K562 (cell line): ENCODE measurements around the gene TAAR9. TPM values are rescaled to one million over a fixed set of nuclear protein-coding genes. Genes with fewer than 3 reads are reported as not detected.

ENCODE experiments used
- ASH1L ChIP-seq: fragments of 450-650 bp; IDR thresholded peaks from 2 replicates; pipeline ENCODE4 v1.6.1; 2018; ENCODE audit warnings: borderline replicate concordance, mild to moderate bottlenecking, low read depth; ENCODE audit not compliant: partially characterized antibody
- BACH1 ChIP-seq: fragments of 200-800 bp; sonication (Bioruptor generic); IDR thresholded peaks from 2 replicates; pipeline ENCODE4 v1.6.1; 2016; ENCODE audit warnings: missing genetic modification characterization, missing compliant biosample characterization
- BRCA1 ChIP-seq, 2 experiments: fragments of 450-650 bp in 1 of 2; sonication (generic) in 1 of 2; formaldehyde crosslinking in 1 of 2; IDR thresholded peaks; 2 replicates each; pipeline versions ENCODE4 v1.5.0 to v1.6.1; 2017 to 2020; ENCODE audit warnings: mild to moderate bottlenecking in 1 of 2, missing genetic modification reagents in 1 of 2
- BRD9 ChIP-seq: fragments of 450-650 bp; IDR thresholded peaks from 2 replicates; pipeline ENCODE4 v1.6.1; 2018; ENCODE audit warnings: low read depth; ENCODE audit not compliant: partially characterized antibody
- CEBPZ ChIP-seq: fragments of 150-350 bp; IDR thresholded peaks from 2 replicates; pipeline ENCODE4 v1.6.1; 2014; ENCODE audit warnings: low read depth, mild to moderate bottlenecking, low read length, borderline replicate concordance
- FOXK1 ChIP-seq: sonication (generic); formaldehyde crosslinking; IDR thresholded peaks from 2 replicates; pipeline ENCODE4 v1.8.0; 2022; ENCODE audit warnings: missing genetic modification reagents, mild to moderate bottlenecking, borderline replicate concordance
- FUS ChIP-seq: fragments of 200-400 bp; formaldehyde crosslinking; optimal IDR thresholded peaks from 2 replicates; pipeline ENCODE3; 2017; ENCODE audit warnings: low read depth, low read length
- HEY1 ChIP-seq: fragments of 250-450 bp; sonication (Bioruptor Pico); IDR thresholded peaks from 2 replicates; pipeline ENCODE4 v1.5.0; 2020; ENCODE audit warnings: mild to moderate bottlenecking, moderate library complexity, borderline replicate concordance
- NEUROD1 ChIP-seq: fragments of 150-350 bp; IDR thresholded peaks from 2 replicates; pipeline ENCODE4 v1.6.1; 2014; ENCODE audit warnings: borderline replicate concordance, low read length, low read depth; ENCODE audit not compliant: partially characterized antibody
- PHTF2 ChIP-seq: fragments of 250-450 bp; sonication (Bioruptor Pico); IDR thresholded peaks from 2 replicates; pipeline ENCODE4 v1.5.0; 2021; ENCODE audit warnings: mild to moderate bottlenecking
- POU5F1 ChIP-seq: fragments of 150-350 bp; IDR thresholded peaks from 2 replicates; pipeline ENCODE4 v1.6.1; 2014; ENCODE audit warnings: borderline replicate concordance, low read length, low read depth, mild to moderate bottlenecking; ENCODE audit not compliant: partially characterized antibody
- RAD51 ChIP-seq: fragments of 450-650 bp; IDR thresholded peaks from 2 replicates; pipeline ENCODE4 v1.7.1; 2016; ENCODE audit warnings: low read depth, mild to moderate bottlenecking, borderline replicate concordance
- SRSF1 ChIP-seq: fragments of 200-400 bp; formaldehyde crosslinking; IDR thresholded peaks from 2 replicates; pipeline ENCODE4 v1.6.1; 2017; ENCODE audit warnings: mild to moderate bottlenecking, low read depth, low read length, moderate library complexity
- TCFL5 ChIP-seq: fragments of 250-450 bp; sonication (Bioruptor Pico); conservative IDR thresholded peaks from 2 replicates; pipeline ENCODE4 v1.6.1; 2021; ENCODE audit warnings: mild to moderate bottlenecking, moderate library complexity, matching md5 sums
- ZBTB43 ChIP-seq: sonication (generic); formaldehyde crosslinking; IDR thresholded peaks from 2 replicates; pipeline ENCODE4 v1.8.0; 2023; ENCODE audit warnings: mild to moderate bottlenecking, missing genetic modification reagents
- ZBTB9 ChIP-seq: fragments of 450-650 bp; formaldehyde crosslinking; IDR thresholded peaks from 2 replicates; pipeline ENCODE4 v1.4.0; 2020; ENCODE audit warnings: mild to moderate bottlenecking, moderate library complexity
- ZNF655 ChIP-seq: fragments of 250-450 bp; sonication (Bioruptor Pico); IDR thresholded peaks from 2 replicates; pipeline ENCODE4 v1.5.0; 2021
- ZNF766 ChIP-seq: fragments of 200-800 bp; sonication (Bioruptor generic); conservative IDR thresholded peaks from 2 replicates; pipeline ENCODE4 v1.6.1; 2016; ENCODE audit warnings: missing genetic modification characterization, missing compliant biosample characterization
- ZSCAN29 ChIP-seq: fragments of 450-650 bp; IDR thresholded peaks from 2 replicates; pipeline ENCODE4 v1.6.1; 2017
- polyA plus RNA-seq, 8 experiments: library from polyadenylated mRNA; depleted of rRNA in 4 of 8; stranded (reverse) in 5 of 8; unstranded in 3 of 8; fragments of >200 nt; fragmentation: Nextera tagmentation in 2 of 8; fragmentation: Illumina TruSeq in 1 of 8; extraction: Ambion mirVana in 2 of 8; extraction: Trizol in 1 of 8; gene quantifications; 2 replicates each; pipeline versions ENCODE4 v1.2.1 to v1.2.3, GENCODE V29; 2011 to 2014; ENCODE audit warnings: inconsistent platforms in 1 of 8, missing spikeins in 1 of 8
- total RNA-seq, 7 experiments: library from RNA; depleted of rRNA in 6 of 7; stranded (reverse); fragments of >200 nt in 6 of 7; fragmentation: Illumina TruSeq in 2 of 7; extraction: Trizol in 2 of 7; gene quantifications; 2 replicates each; pipeline versions ENCODE4 v1.2.1 to v1.2.3, GENCODE V29; 2011 to 2021; ENCODE audit warnings: low replicate concordance in 1 of 7

The TAAR9 gene
- total and polyA plus RNA-seq, 9 of the 15 experiments (the other 6 are each of a cell fraction or from before 2014, with no cell fraction given): not detected

GRCh38 chr6:132512638-132513632, 25.1 kb upstream of the TAAR9 start, which contains the start of gene STX7 (continued):
- TF ChIP-seq CEBPZ: no peak
- TF ChIP-seq FUS: no peak
- TF ChIP-seq BACH1 (tag): no peak
- TF ChIP-seq TCFL5 (CRISPR knock-in tag): no peak
- TF ChIP-seq ZSCAN29: 0 out of 2 replicates have a peak, but pooled peaks have one; percentile 50
- no peak for TF ChIP-seq ZBTB9
- TF ChIP-seq ASH1L: no peak
- no peak for TF ChIP-seq BRCA1 (IDR thresholded peaks at IDR 0.05)
- TF ChIP-seq BRCA1 (CRISPR knock-in tag; IDR thresholded peaks at IDR 0.05): no peak
- no peak for TF ChIP-seq SRSF1
- no peak; the same call in 1 of the 2 replicates for TF ChIP-seq ZNF766 (CRISPR knock-in tag)
- 0 out of 2 replicates have a peak, but pooled peaks have one; percentile 51 for TF ChIP-seq ZBTB43 (CRISPR knock-in tag)
- no peak for TF ChIP-seq BRD9
- TF ChIP-seq PHTF2 (CRISPR knock-in tag): no peak
- no peak for TF ChIP-seq NEUROD1
- TF ChIP-seq ZNF655: no peak
- TF ChIP-seq FOXK1 (CRISPR knock-in tag): no peak
- TF ChIP-seq POU5F1: no peak
- TF ChIP-seq HEY1 (CRISPR knock-in tag): no peak
- peak; percentile 48; the same call in 1 of the 2 replicates for TF ChIP-seq RAD51
